ENCODE results near the gene RAB21. TPM values are rescaled to one million over a fixed set of nuclear protein-coding genes. Genes with fewer than 3 reads are reported as not detected.

Gene RAB21
- total RNA-seq, 1 donor from 2014 or later: 31.4 TPM

DNA sequence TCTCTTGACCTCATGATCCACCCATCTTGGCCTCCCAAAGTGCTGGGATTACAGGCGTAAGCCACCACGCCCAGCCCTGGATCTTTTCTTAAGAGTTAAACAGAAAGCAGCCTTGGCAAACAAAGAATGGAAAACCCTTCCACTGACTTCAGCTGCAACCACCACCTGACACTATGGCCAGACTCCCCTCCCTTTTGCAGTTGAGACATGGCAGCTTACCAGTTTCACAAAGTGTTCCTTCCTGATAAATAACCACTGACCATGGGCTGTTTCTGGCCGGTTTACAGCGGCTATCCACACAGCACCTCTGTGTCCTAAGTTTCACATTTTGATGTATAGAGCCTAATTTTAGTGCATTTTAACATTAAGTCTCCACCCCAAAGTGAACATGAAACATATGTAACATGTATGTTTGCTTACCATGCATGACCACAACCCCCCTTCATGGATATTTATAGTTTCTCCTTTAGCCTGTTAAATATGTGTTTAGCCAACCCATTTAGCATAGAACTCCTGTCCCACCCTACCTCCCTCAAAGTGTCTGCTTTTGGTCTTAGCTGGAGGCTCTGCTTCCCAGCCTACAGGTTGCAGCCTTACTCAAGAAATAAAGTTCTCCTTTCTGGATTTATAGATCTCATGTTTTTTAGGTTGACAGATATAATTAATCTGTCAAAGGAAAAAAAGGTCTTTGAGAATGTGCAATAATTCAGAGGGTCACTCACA, 32.7 kb upstream of the RAB21 start:
- Mint-ChIP-seq H3K4me3 (no peak overlapping the region), H3K9me3 (no peaks in the 10 kb centered on the region), H3K4me1 (no peaks in the 10 kb centered on the region), H3K36me3 (no peaks in the 10 kb centered on the region), H3K27ac (no peak overlapping the region), H3K27me3 (ENCODE audit: insufficient read depth, low read depth) (no peaks in the 10 kb centered on the region)
- no peak overlapping the region for H2AFZ ChIP-seq (replicated peaks)
- no peaks in the 10 kb centered on the region for H3K9me3 ChIP-seq (ENCODE audit: low read depth)
- H3K9ac ChIP-seq: no peak overlapping the region
- no peaks in the 10 kb centered on the region for H3K36me3 ChIP-seq
- TF ChIP-seq CTCF (IDR thresholded peaks at IDR 0.05) (no peak), EZH2phosphoT487 (IDR thresholded peaks at IDR 0.05) (no peak), EZH2 (IDR thresholded peaks at IDR 0.05) (no peak)
- H3K27me3 ChIP-seq: no peaks in the 10 kb centered on the region
- H3K79me2 ChIP-seq (ENCODE audit: low read depth): no peaks in the 10 kb centered on the region
- no peak for DNase-seq (ENCODE audit: low spot score)
- H3K4me2 ChIP-seq: no peak overlapping the region
- H4K20me1 ChIP-seq (ENCODE audit: low read depth): no peaks in the 10 kb centered on the region
- no peak overlapping the region for H3K27ac ChIP-seq
- no peaks in the 10 kb centered on the region for H3F3A ChIP-seq (ENCODE audit: low read depth)
- no peak overlapping the region for H3K4me3 ChIP-seq
- H3K4me1 ChIP-seq: no peaks in the 10 kb centered on the region

DNA sequence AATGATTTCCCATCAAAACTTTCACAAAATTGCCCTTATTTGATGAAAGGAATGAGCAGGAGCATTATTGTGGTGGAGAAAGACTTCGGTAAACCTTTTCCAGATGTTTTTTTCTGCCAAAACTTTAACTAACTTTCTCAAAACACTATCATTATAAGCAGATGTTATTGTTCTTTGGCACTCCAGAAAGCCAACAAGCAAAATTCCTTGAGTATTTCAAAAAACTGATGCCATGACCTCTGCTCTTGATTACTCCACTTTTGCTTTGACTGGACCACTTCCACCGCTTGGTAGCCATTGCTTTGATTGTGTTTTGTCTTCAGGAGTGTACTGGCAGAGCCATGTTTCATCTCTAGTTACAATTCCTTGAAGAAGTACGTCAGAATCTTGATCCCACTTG, 29.7 kb upstream of the RAB21 start:
- H3K9ac ChIP-seq: no peak overlapping the region
- no peak overlapping the region for H3K27ac Mint-ChIP-seq
- H3K27me3 ChIP-seq: no peaks in the 10 kb centered on the region
- no peak overlapping the region for H3K4me3 ChIP-seq
- no peaks in the 10 kb centered on the region for H3K4me1 ChIP-seq
- no peaks in the 10 kb centered on the region for H3K4me1 Mint-ChIP-seq
- H3K36me3 Mint-ChIP-seq: no peaks in the 10 kb centered on the region
- H3K27me3 Mint-ChIP-seq (ENCODE audit: insufficient read depth, low read depth): no peaks in the 10 kb centered on the region
- no peak for DNase-seq (ENCODE audit: low spot score)
- H3K79me2 ChIP-seq (ENCODE audit: low read depth): no peaks in the 10 kb centered on the region
- no peaks in the 10 kb centered on the region for H3K36me3 ChIP-seq
- H3K9me3 Mint-ChIP-seq: no peaks in the 10 kb centered on the region
- no peak for TF ChIP-seq EZH2 (IDR thresholded peaks at IDR 0.05)
- no peak for TF ChIP-seq EZH2phosphoT487 (IDR thresholded peaks at IDR 0.05)
- no peak for TF ChIP-seq CTCF (IDR thresholded peaks at IDR 0.05)
- H3K4me2 ChIP-seq: no peak overlapping the region
- no peaks in the 10 kb centered on the region for H3K9me3 ChIP-seq (ENCODE audit: low read depth)
- no peaks in the 10 kb centered on the region for H4K20me1 ChIP-seq (ENCODE audit: low read depth)
- no peak overlapping the region for H3K27ac ChIP-seq
- no peaks in the 10 kb centered on the region for H3F3A ChIP-seq (ENCODE audit: low read depth)
- no peak overlapping the region for H3K4me3 Mint-ChIP-seq
- peak overlapping the region; percentile 6 for H2AFZ ChIP-seq (replicated peaks)

- no peak for DNase-seq (ENCODE audit: low spot score)
- Histone ChIP-seq H3K79me2 (ENCODE audit: low read depth) (no peaks in the 10 kb centered on the region), H3K4me3 (no peak overlapping the region), H3K4me2 (no peak overlapping the region), H2AFZ (replicated peaks) (no peak overlapping the region), H3K27me3 (no peaks in the 10 kb centered on the region), H3K9ac (no peak overlapping the region), H3K27ac (no peak overlapping the region), H3K4me1 (no peaks in the 10 kb centered on the region), H3K36me3 (no peaks in the 10 kb centered on the region), H3F3A (ENCODE audit: low read depth) (no peaks in the 10 kb centered on the region), H4K20me1 (ENCODE audit: low read depth) (no peaks in the 10 kb centered on the region), H3K9me3 (ENCODE audit: low read depth) (no peaks in the 10 kb centered on the region)
- H3K9me3 Mint-ChIP-seq: no peaks in the 10 kb centered on the region
- no peak overlapping the region for H3K27ac Mint-ChIP-seq
- H3K4me1 Mint-ChIP-seq: no peaks in the 10 kb centered on the region
- no peak for TF ChIP-seq EZH2 (IDR thresholded peaks at IDR 0.05)
- no peak for TF ChIP-seq EZH2phosphoT487 (IDR thresholded peaks at IDR 0.05)
- TF ChIP-seq CTCF (IDR thresholded peaks at IDR 0.05): no peak
- no peaks in the 10 kb centered on the region for H3K36me3 Mint-ChIP-seq
- H3K4me3 Mint-ChIP-seq: no peak overlapping the region
- no peaks in the 10 kb centered on the region for H3K27me3 Mint-ChIP-seq (ENCODE audit: insufficient read depth, low read depth)
Observed at GRCh38 chr12:71726548-71726947, 28.1 kb upstream of the RAB21 start.

All from neural progenitor cell (in vitro differentiated cells).